GM12878 (cell line): ENCODE measurements around the gene ZNF532.

Source experiments
- CTCF ChIP-seq, 3 experiments: IDR thresholded peaks in 2 of 3; conservative IDR thresholded peaks in 1 of 3; 2 replicates each; pipeline ENCODE4 v1.5.1; 2011; ENCODE audit warnings: low read depth in 3 of 3, low read length in 3 of 3, mild to moderate bottlenecking in 3 of 3, control low read depth in 2 of 3, moderate library complexity in 2 of 3, inconsistent platforms in 1 of 3, mixed read lengths in 1 of 3; ENCODE audit not compliant: control insufficient read depth in 2 of 3, insufficient read depth in 1 of 3; ENCODE audit errors: extremely low read depth in 1 of 3
- DPF2 ChIP-seq: fragments of 450-650 bp; IDR thresholded peaks from 2 replicates; pipeline ENCODE4 v1.6.1; 2017; ENCODE audit warnings: mild to moderate bottlenecking
- EZH2 ChIP-seq: IDR thresholded peaks from 2 replicates; pipeline ENCODE4 v1.6.1; 2012; ENCODE audit warnings: low read depth, mild to moderate bottlenecking, control low read depth, inconsistent platforms, low read length, borderline replicate concordance; ENCODE audit not compliant: control insufficient read depth
- FOXK2 ChIP-seq: fragments of 450-650 bp; IDR thresholded peaks from 2 replicates; pipeline ENCODE4 v1.6.1; 2017; ENCODE audit warnings: mild to moderate bottlenecking, moderate library complexity
- KDM1A ChIP-seq: fragments of 200-600 bp; sonication (generic); IDR thresholded peaks from 2 replicates; pipeline ENCODE4 v1.6.1; 2016; ENCODE audit warnings: borderline replicate concordance
- NFXL1 ChIP-seq: fragments of 450-650 bp; IDR thresholded peaks from 2 replicates; pipeline ENCODE4 v1.6.1; 2017; ENCODE audit warnings: antibody characterized with exemption, mild to moderate bottlenecking, borderline replicate concordance
- POLR2AphosphoS2 ChIP-seq: IDR thresholded peaks from 2 replicates; pipeline ENCODE4 v1.6.1; 2011; ENCODE audit warnings: low read depth, mild to moderate bottlenecking, low read length, improper control_type of control experiment, moderate library complexity
- POLR2AphosphoS5 ChIP-seq: IDR thresholded peaks from 2 replicates; pipeline ENCODE4 v1.6.1; 2011; ENCODE audit warnings: mild to moderate bottlenecking, low read length, inconsistent platforms
- TAF1 ChIP-seq: IDR thresholded peaks from 2 replicates; pipeline ENCODE4 v1.6.1; 2011; ENCODE audit warnings: mild to moderate bottlenecking, low read depth, low read length, borderline replicate concordance
- YY1 ChIP-seq: IDR thresholded peaks from 2 replicates; pipeline ENCODE4 v1.6.1; 2011; ENCODE audit warnings: low read depth, mild to moderate bottlenecking, low read length

- TF ChIP-seq POLR2AphosphoS2 (no peak), CTCF (IDR thresholded peaks at IDR 0.05 in 2 of 3, conservative IDR thresholded peaks at IDR 0.05 in 1 of 3; ENCODE audit: control insufficient read depth in 2 of 3, extremely low read depth in 1 of 3, insufficient read depth in 1 of 3, low read depth in 3 of 3, low read length in 3 of 3) (no peak), POLR2AphosphoS5 (no peak), NFXL1 (no peak), FOXK2 (no peak), TAF1 (no peak), EZH2 (no peak), DPF2 (no peak), KDM1A (no peak), YY1 (no peak)
These were observed 45.6 kb upstream of the ZNF532 start for GRCh38 chr18:58819051-58819450.
